ENCODE measurements around the gene BRD3.
"Not testable (repeated sequence)": the region's sequence is repeated elsewhere in the genome, so short reads cannot be mapped to it uniquely, and the experiment has no call there.

BRD3 gene

DNA sequence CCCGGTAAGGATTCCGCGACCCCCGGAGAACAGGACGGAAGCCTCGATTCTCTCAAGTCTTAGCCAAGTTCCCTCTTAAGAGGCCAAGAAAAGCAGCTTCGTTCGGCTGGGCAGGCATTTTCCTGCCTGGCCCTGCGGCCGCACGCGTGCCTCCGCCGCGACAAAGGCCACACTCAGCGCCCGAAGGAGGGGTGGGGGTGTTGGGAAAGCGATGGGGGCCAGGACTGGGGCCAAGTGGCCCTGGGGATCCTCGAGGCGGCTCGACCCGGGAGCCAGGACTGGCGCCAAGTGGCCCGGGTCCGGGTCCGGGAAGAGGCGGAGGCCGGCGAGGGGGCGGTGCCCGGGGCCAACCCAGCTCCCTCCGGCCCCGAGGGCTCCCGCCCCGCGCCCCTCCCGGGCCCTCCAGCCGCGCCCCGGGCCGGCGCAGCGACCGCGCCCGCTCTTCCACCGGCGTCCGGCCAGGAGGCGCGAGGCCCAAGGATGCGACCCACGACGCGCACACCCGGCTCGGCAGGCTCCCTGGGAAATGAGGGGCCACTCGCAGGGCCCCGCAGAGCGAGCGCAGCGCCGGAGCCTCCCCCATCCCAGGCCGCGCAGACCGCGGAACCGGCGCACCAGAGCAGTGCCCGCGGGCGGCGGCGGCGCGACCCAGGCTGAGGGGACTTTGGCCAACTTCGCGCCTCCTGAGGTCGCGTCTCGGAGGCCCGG, 76.5 kb downstream of the BRD3 start:
- peak in 1 of 2 donors; percentile 9 for DNase-seq

- no peak for DNase-seq
Measured at GRCh38 chr9:133990366-133991213, 77.2 kb downstream of the BRD3 start.

- DNase-seq, result no peak
Measured at GRCh38 chr9:133989625-133990365, 78.0 kb downstream of the BRD3 start.

GRCh38 chr9:133988771-133989170, 79.1 kb downstream of the BRD3 start:
- DNase-seq, result not testable (repeated sequence)

- no peak for DNase-seq
Measured at GRCh38 chr9:133987946-133988665, 79.7 kb downstream of the BRD3 start.

DNA sequence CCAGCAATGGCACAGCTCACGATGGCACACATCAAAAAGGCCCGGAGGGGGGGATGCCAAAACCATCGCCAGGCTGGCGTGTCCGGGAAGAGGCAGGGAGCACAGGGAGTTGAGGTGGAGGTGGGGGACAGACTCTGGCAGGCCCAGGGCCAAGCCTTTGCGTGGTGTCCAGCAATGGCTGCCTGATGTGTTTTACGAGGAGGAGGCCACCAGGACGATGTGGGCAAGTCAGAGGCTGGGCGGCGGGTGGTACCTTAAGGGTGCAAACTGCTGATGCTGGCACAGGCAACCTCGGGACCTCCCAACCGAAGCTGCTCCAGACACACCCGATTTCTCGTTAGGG, 80.4 kb downstream of the BRD3 start:
- DNase-seq, result no peak

DNA sequence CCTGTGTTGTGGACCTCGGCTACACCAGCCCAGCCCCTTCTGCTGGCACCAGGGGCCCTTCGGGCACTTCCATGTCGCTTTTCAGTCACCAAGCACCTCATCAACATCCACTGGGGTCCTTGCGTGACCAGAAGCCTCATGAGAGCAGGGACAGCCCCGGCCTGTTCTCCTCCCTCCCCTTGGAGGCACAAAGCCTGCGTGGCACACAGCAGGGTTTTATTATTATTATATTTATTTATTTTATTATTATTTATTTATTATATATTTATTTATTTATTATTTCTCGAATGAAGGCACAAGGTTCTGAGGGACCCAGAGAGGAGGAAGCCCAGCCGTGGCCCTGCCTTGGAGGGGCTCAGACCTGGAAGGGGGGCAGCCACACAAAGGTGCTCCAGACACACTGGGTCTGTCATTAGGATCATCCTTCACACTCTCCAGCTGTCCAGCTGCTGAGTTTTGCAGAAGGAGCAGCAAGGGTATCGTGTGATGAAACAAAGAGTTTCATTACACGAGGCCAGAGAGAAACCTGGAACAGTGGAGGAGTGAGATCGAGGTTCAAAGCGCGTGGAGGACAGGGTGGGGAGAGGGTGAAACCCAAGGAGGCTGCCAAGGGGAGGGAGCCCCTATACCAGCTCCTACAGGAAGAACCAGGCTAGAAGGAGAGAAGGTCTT, 80.9 kb downstream of the BRD3 start:
- DNase-seq, result no peak

DNA sequence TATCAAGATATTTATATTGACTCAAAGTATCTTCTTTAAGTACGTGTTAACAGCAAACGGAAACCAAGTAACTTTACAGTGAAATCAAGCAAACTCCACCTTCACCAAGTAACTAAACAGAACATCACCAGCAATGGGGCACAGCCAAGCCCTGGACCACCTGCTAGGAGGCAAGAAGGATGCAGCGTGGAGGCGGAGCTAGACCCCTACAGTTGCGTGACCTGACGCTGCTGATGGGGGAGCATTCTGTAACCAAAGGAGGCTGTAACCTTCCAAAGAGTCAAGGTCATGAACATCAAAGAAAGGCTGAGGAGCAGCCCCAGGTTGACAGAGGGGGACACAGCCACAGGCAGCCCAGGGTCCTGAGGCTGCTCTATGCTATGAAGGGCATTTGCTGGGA, 81.8 kb downstream of the BRD3 start:
- no peak for DNase-seq

GRCh38 chr9:133982971-133983720, 84.7 kb downstream of the BRD3 start:
- no peak for DNase-seq

DNA sequence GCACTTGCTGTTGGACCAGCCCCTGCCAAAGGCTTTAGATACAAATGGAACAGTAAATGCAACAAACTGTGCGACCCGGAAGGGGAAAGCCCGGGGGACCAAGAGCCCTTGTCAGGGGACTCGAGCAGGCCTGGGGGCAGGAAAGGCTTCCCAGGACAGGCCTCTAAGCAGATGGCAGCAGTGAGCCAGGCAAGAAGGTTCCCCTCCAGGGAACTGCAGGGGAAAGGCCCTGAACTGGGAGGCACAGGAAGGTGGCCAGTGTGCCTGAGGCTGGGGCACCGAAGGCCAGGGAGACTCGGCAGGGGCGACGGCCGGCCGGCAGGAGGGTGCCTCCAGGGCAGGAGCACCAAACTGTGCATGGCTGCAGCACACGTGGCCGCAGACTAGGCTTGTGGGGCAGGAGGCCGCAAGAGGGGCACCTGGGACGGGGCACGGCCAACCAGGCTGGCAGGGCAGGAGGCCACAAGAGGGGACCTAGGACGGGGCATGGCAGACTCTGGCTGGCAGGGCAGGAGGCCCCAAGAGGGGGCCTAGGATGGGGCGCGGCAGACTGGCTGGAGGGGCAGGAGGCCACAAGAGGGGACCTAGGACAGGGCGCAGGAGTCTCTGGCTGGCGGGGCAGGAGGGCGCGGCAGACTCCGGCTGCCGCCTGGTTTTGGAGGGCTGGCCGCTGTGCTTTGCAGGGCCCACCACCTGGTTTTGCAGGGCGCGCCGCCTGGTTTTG, 85.7 kb downstream of the BRD3 start:
- no peak for DNase-seq

DNA sequence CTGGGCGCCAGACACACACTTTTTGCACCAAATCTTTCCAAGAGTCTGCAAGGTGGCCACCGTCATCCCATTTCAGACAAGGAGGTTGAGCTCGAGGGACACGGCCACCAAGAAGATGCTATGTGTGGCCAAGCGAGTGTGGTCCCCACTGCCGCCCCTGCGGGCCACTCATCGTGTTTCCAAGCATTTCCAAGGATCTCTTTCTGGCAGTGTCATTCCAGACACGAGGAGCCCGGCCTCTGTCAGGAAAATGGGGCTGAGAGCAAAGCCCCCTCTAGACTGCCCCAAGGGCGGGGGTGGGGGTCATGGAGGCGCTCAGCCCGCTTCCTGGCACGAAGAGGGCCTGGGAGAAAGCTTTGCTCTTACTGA, 86.3 kb downstream of the BRD3 start:
- DNase-seq, result no peak

DNA sequence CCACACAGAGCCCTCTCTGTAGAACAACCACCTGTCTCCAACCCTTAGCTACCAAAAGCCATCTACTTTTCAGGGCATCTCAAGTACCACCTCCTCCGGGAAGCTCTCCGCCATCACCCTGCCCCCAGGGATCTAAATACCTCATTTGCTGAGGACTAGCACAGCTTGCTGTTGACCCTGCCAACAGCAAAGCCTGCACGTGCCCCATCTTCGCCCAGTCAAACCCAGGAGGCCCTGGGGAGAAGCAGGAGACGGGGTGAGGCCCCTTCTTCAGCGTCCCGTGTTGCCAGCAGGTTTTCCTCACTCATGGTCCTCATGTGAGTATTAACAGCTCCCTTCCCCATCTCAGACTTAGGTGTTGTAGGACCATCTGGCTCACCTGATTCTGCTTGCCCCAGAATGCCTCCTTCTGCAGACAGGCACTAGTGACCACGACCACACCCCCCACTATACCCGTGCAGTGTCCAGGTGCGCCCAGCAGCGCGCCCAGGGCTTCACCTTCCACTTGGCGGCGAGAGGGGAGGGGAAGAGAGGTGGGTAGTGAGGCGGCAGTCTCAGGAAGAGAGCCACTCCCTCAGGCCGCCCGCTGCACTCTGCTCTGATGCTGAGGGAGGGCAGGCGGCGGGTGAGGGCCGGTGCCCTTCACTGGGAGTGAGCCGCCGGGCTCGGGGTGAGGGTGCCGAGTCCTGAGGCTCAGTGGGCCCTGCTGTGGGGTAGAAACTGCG, 86.8 kb downstream of the BRD3 start:
- no peak for DNase-seq

All from stimulated activated CD4-positive, alpha-beta T cell treated with anti-CD3 and anti-CD28 coated beads, Interleukin-2, amount 100 ng/mL, for 24 hours (primary cell).